Dedifferentiated amniotic fluid mesenchymal stem cell (primary cell): ENCODE measurements around the gene PIKFYVE.
"Not testable (repeated sequence)": the region's sequence is repeated elsewhere in the genome, so short reads cannot be mapped to it uniquely, and the experiment has no call there.

Experiments used
- DNase-seq: peaks from one replicate; pipeline ENCODE4 v3.0.0-alpha.2; 2016; ENCODE audit errors: extremely low spot score

PIKFYVE gene

GRCh38 chr2:208361077-208361441 is 95.0 kb downstream of the PIKFYVE start:
- no peak for DNase-seq

- DNase-seq: peak; percentile 66
These were observed 97.4 kb downstream of the PIKFYVE start for GRCh38 chr2:208363485-208363884.

DNA sequence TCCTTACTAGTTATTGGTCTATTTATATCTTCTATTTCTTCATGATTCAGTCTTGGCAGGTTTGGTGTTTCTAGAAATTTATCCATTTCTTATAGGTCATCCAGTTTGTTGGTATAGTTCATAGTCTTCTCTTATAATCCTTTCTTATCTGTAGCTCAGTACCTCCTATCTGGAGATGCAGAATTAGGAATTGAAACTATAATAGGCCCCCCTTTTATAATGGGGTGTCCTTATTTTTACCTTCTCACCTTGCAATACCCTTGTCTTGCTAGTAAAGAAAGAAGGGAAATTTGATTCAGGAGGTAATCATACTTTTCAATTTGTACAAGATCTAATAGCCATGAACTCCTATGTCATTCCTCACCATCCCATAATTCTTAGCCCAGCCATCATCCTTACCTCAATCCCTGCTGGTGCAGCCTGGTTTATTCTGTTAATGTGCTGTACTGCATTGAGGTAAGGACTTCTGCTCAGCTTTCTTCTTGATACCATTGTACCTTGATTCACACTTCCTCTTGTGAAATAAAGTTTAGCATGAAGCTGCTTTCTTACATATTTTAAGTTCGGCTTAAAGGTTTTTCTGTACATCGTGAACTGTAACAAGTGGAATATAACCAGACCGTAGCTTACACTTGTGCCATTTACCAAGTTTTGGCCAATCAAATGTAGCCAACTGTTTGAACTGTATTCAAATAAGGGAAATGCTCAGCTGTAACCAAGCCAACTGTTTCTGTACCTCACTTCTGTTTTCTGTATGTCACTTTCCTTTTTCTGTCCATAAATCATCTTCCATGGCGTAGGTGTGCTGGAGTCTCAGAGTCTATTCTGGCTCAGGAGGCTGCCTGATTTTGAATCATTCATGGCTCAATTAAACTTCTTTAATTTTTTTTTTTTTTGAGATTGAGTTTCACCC is 100.4 kb downstream of the PIKFYVE start:
- DNase-seq: no peak

- no peak for DNase-seq
These were observed 103.0 kb downstream of the PIKFYVE start for GRCh38 chr2:208369091-208369490.

DNA sequence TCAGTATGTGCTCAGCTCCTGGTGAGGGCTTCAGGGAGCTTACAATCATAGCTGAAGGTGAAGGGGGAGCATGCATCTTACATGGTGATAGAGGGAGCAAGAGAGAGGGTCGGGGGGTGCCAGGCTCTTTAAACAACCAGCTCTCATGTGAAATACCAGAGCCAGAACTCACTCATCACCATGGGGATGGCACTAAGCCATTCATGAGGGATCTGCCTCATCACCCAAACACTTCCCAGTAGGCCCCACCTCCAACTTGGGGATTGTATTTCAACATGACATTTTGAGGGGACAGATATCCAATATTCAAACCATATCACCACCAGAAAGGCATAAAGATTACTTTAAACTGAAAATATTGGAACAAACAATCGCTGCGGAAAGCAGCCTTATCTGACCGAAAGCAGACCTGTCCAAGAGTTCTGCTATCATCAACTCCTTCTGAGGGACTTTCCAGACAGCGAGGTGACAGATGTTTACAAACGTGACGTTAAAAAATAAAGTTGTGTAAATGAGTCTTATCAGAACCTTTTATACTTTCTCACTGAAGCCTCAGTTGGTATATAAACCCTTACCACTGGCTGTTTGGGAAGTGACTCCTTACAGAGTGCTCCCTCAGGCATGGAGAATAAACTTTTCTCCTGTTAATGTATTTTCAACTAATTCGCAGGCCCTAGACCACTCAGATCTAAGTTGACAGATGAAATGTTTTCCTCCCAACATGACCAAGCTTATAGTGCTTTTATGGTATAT is 105.0 kb downstream of the PIKFYVE start:
- no peak for DNase-seq

DNA sequence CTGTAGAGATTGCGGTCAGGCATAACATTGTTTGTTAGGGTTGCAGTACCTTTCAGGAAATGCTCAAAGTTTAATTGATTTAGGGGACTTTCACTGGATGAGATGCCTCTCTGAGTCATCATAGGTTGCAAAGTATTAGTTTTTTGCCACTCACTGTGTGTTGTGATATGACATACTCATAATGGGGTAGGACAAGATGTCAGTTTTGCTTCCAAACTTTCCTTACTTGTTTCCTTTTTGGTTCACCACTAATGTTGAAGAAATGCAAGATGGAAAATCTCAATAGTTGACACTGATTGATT is 105.5 kb downstream of the PIKFYVE start:
- no peak for DNase-seq

DNA sequence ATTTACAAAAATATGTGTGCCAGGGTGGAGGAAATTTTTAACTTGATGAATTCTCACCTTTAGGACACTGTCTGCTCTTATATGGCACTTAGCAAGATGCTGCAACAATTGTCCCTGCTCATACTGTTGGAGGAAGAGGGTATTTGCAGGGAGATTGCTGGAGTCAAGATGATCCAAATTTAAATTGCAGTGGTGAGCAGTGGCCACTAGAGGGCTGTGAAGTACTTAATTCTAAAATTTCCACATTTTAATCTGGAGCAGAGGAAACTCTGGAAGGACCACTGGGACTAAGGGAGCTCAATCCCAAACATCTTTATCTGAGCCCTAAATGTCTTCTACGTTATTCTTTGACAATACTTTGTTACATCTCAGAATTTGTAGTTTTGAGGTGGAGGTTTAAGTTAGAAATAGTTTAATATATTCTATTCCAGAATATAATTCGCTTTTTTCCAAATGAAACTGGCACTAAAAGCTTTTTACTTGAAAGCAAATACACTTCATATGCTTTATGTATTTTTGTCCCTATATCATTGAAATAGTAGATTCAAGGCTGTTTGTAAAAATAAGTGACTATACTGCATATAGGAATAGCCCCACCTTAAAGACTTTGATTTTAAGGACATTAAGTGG is 107.5 kb downstream of the PIKFYVE start:
- peak; percentile 63 for DNase-seq

DNA sequence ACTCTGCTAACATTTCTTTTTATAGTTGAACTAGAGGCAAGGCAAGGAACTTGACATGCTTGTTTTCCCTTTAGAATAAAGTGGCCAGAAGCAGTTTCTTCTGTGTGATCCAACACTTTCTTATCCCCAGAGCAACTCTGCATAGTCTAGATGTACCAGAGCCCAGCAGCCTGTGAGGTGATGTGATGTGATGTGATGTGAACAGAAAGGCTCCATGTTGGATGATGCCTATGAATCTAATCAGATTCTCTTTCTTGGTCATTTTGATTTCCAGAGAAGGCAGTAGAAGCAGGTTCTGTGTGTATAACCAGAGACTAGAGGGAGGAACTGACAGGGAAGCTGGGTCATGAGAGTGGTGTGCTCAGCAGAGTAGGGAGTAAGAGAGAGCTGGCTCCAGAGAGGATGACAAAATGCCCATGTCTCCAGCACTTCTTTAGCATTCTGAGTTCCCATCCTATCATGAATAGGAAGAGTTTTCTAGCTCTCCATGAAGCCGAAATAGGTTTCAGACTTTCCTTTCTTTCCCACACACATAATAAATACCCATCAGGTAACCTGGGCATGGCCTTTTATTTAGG is 109.5 kb downstream of the PIKFYVE start:
- no peak for DNase-seq

DNA sequence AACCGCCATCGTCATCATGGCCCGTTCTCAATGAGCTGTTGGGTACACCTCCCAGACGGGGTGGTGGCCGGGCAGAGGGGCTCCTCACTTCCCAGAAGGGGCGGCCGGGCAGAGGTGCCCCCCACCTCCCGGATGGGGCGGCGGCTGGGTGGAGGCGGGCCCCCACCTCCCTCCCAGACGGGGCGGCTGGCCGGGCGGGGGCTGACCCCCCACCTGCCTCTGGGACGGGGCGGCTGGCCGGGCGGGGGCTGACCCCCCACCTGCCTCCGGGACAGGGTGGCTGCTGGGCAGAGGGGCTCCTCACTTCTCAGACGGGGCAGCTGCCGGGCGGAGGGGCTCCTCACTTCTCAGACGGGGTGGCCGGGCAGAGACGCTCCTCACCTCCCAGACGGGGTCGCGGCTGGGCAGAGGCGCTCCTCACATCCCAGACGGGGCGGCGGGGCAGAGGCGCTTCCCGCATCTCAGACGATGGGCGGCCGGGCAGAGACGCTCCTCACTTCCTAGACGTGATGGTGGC is 111.3 kb downstream of the PIKFYVE start:
- not testable (repeated sequence) for DNase-seq

- DNase-seq: no peak
These were observed 113.1 kb downstream of the PIKFYVE start for GRCh38 chr2:208379192-208379591.

DNA sequence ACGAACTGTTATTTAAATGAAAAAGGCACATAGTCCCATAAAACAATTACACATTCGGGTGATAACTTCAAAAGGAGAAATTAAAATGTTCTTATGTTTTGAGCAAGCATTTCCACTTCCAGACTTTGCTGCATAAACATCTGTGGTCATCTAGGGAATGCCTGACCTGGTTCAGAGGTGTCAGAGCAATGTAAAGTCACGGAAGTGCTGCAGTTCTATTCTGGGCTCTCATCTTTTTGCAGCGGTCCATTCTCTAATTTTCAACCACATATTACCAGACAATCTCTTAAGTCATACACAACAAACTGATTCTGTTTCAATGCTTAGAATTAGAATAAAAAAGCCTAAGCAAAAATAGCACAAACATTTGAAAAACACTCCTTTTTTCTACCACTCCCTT is 118.6 kb downstream of the PIKFYVE start:
- no peak for DNase-seq

GRCh38 chr2:208386541-208386940 is 120.5 kb downstream of the PIKFYVE start:
- no peak for DNase-seq

DNA sequence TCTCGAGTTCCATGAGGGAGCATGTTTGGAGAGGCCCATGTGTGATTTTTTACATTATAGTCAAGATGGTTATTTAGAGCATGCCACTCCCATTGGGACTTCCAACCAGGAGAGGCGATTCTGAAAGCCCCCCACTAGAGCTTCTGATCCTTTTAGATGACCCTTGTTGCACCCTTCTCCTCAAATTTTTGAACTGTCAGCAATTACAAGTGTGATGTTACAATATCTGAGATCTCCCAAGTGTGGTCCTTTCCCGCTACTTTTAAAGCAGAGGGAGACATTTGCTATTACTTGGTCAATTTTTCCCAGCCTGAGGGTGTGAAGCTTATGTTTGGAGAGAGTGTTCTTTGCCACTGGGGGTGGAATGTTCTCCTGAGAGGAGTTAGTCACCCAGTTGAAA is 123.9 kb downstream of the PIKFYVE start:
- no peak for DNase-seq

GRCh38 chr2:208392300-208392699 is 126.2 kb downstream of the PIKFYVE start:
- no peak for DNase-seq

DNA sequence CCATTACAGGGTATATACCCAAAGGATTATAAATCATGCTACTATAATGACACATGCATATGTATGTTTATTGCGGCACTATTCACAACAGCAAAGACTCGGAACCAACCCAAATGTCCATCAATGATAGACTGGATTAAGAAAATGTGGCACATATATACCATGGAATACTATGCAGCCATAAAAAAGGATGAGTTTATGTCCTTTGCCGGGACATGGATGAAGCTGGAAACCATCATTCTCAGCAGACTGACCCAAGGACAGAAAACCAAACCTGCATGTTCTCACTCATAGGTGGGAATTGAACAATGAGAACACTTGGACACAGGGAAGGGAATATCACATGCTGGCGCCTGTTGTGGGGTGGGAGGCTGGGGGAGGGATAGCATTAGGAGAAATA is 130.7 kb downstream of the PIKFYVE start:
- not testable (repeated sequence) for DNase-seq

DNA sequence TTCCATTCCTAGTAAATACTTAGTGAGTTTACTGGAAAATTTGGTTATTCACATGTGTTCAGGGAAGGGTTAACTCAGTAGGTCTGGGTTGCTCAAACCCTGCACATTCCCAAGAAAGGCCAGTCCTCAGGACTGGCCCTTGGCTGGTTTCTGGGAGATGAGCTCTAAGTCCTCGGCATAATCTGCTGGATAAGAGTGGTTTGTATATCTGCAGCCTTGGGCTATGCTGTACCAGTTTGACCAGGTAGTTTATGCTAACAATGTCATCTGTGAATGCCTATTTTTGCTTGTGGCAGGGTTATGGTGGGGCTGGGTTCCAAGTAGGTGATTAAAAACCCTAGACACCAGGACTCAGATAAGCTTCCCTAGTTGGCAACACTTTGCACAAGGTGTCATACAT is 133.1 kb downstream of the PIKFYVE start:
- DNase-seq: no peak

- no peak for DNase-seq
These were observed 140.7 kb downstream of the PIKFYVE start, which contains the start of gene PTH2R for GRCh38 chr2:208406474-208407451. TSS of gene PTH2R (plus strand) at chr2:208406792. CDS start at chr2:208407044, 252 bp downstream.

DNA sequence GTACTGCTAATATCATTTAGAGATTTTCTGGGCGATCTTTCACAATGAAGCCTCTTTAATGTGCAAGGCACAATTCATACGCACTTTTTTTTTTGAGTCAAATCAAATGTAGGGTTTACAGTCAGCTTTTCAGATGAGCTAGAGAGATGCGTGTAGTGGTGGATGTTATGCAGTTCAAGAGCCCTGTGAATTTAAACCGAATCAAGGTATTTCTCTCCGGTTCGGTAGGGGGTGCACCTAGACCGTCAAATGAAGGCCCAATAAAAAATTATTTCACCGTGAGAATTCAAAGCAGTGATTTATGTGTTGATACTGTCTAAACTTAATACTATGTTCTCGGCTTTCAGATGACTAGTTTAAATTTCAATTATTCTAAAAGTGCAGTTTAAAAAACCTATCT is 141.6 kb downstream of the PIKFYVE start:
- no peak for DNase-seq
